Bronchial epithelial cell (primary cell): ENCODE measurements around the gene SGCA. TPM values are rescaled to one million over a fixed set of nuclear protein-coding genes. Genes with fewer than 3 reads are reported as not detected.

Experiments used
- DNase-seq: peaks from one replicate; pipeline ENCODE4 v3.0.0-alpha.2; 2010; ENCODE audit warnings: low read depth
- FAIRE-seq: peaks from 2 replicates; lab custom pipeline; 2011; peaks lifted over from hg19 to GRCh38; lab: Jason Lieb, UNC
- H3K27me3 ChIP-seq: 2 replicates; pipeline ENCODE4 v1.5.1; 2011; ENCODE audit warnings: low read length; ENCODE audit not compliant: control insufficient read depth, insufficient read depth
- H3K36me3 ChIP-seq: 2 replicates; pipeline ENCODE4 v1.5.1; 2011; ENCODE audit warnings: low read length; ENCODE audit not compliant: control insufficient read depth, insufficient read depth
- H3K4me3 ChIP-seq: 2 replicates; pipeline ENCODE4 v1.5.1; 2011; ENCODE audit warnings: mild to moderate bottlenecking, low read depth, low read length, control low read depth
- CTCF ChIP-seq: IDR thresholded peaks from 2 replicates; pipeline ENCODE4 v1.5.1; 2011; ENCODE audit warnings: mild to moderate bottlenecking, moderate library complexity, low read length, control low read depth, inconsistent platforms; ENCODE audit not compliant: insufficient read depth, severe bottlenecking
- total RNA-seq: library from RNA; depleted of rRNA; stranded (reverse); fragments of >200 nt; gene quantifications from 2 replicates; pipeline ENCODE4 v1.2.1, GENCODE V29; 2014

The SGCA gene
- total RNA-seq, 1 donor from 2014 or later: not detected

- DNase-seq (no peak), FAIRE-seq (no peak)
- TF ChIP-seq CTCF: no peak
- Histone ChIP-seq H3K4me3 (no peak overlapping the region), H3K36me3 (no peaks in the 10 kb centered on the region), H3K27me3 (no peaks in the 10 kb centered on the region)
Observed at GRCh38 chr17:50163843-50164696, 1.7 kb upstream of the SGCA start.

GRCh38 chr17:50164697-50164988, 1.2 kb upstream of the SGCA start:
- Histone ChIP-seq H3K4me3 (no peak overlapping the region), H3K27me3 (no peaks in the 10 kb centered on the region), H3K36me3 (no peaks in the 10 kb centered on the region)
- no peak for FAIRE-seq
- DNase-seq: no peak
- TF ChIP-seq CTCF: no peak

- Histone ChIP-seq H3K4me3 (no peak overlapping the region), H3K36me3 (no peaks in the 10 kb centered on the region), H3K27me3 (no peaks in the 10 kb centered on the region)
- TF ChIP-seq CTCF: no peak
- no peak for DNase-seq
- FAIRE-seq: no peak
Observed at GRCh38 chr17:50165066-50165465, 739 bp upstream of the SGCA start.

GRCh38 chr17:50165466-50165865, 339 bp upstream of the SGCA start:
- H3K4me3 ChIP-seq: no peak overlapping the region
- FAIRE-seq: no peak
- DNase-seq: no peak
- TF ChIP-seq CTCF: no peak
- H3K27me3 ChIP-seq: no peaks in the 10 kb centered on the region
- no peaks in the 10 kb centered on the region for H3K36me3 ChIP-seq

- Histone ChIP-seq H3K4me3 (no peak overlapping the region), H3K27me3 (no peaks in the 10 kb centered on the region)
- no peak for FAIRE-seq
Observed at GRCh38 chr17:50166518-50167181, 845 bp downstream of the SGCA start.

More at GRCh38 chr17:50166518-50167181, 845 bp downstream of the SGCA start:
- no peak for DNase-seq
- TF ChIP-seq CTCF: no peak
- H3K36me3 ChIP-seq: no peaks in the 10 kb centered on the region
